Ishikawa (cell line): ENCODE measurements around the gene OR6C65.

Source experiments
- CEBPB ChIP-seq: IDR thresholded peaks from 2 replicates; pipeline ENCODE4 v1.6.1; 2012
- CREB1 ChIP-seq: IDR thresholded peaks from 2 replicates; pipeline ENCODE4 v1.6.1; 2012; ENCODE audit warnings: low read depth
- EP300 ChIP-seq: IDR thresholded peaks from 2 replicates; pipeline ENCODE4 v1.6.1; 2012; ENCODE audit warnings: borderline replicate concordance
- FOXM1 ChIP-seq: IDR thresholded peaks from 2 replicates; pipeline ENCODE4 v1.6.1; 2012; ENCODE audit warnings: low read depth, borderline replicate concordance
- MAX ChIP-seq: IDR thresholded peaks from 2 replicates; pipeline ENCODE4 v1.6.1; 2012
- RAD21 ChIP-seq: IDR thresholded peaks from 2 replicates; pipeline ENCODE4 v1.6.1; 2012; ENCODE audit warnings: low read depth
- REST ChIP-seq: IDR thresholded peaks from 2 replicates; pipeline ENCODE4 v1.6.1; 2012; ENCODE audit warnings: low read depth, mild to moderate bottlenecking
- TAF1 ChIP-seq: IDR thresholded peaks from 2 replicates; pipeline ENCODE4 v1.6.1; 2012; ENCODE audit warnings: low read depth, mild to moderate bottlenecking
- TCF12 ChIP-seq: IDR thresholded peaks from 2 replicates; pipeline ENCODE4 v1.6.1; 2012; ENCODE audit warnings: low read depth
- TEAD4 ChIP-seq: IDR thresholded peaks from 2 replicates; pipeline ENCODE4 v1.6.1; 2012
- USF1 ChIP-seq: IDR thresholded peaks from 2 replicates; pipeline ENCODE4 v1.6.1; 2012
- YY1 ChIP-seq: IDR thresholded peaks from 2 replicates; pipeline ENCODE4 v1.6.1; 2012; ENCODE audit warnings: low read depth

GRCh38 chr12:55446326-55446725 is 46.0 kb downstream of the OR6C65 start:
- TF ChIP-seq MAX (no peak), TCF12 (no peak), TAF1 (no peak), TEAD4 (no peak), CEBPB (no peak), RAD21 (no peak), REST (no peak), EP300 (no peak), YY1 (no peak), CREB1 (no peak), USF1 (no peak), FOXM1 (no peak)
